Hematopoietic multipotent progenitor cell treated with erythropoietin and hydrocortisone succinate and interleukin-3 and kit ligand, for 15 days (in vitro differentiated cells): ENCODE results near the gene KNOP1.
"Not testable (repeated sequence)": the region's sequence is repeated elsewhere in the genome, so short reads cannot be mapped to it uniquely, and the experiment has no call there.

Experiments used
- DNase-seq: peaks from one replicate; pipeline ENCODE4 v3.0.0-alpha.2; 2015; ENCODE audit warnings: low spot score

Gene KNOP1

GRCh38 chr16:19683453-19684236, 34.4 kb downstream of the KNOP1 start:
- no peak for DNase-seq

DNA sequence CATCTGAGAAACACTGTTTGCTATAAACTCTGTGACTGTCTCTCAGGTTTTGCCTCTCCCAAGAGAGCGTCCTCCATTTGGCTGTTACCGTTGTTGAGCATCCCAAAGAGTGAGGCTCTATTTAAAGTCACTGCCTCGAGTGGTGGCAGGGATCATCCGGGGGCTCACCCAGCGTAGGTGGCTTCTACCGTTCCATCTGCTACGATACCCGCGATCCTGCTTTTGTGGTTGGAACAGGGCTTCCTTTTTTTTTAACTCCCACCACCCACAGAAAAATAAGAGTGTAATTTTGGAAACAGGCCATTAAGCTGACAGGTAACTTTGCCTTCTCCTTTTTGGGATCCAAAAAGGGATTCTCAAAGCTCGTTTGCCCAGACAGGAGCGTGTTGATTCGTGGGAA, 36.4 kb downstream of the KNOP1 start:
- DNase-seq = no peak

- DNase-seq = no peak
Measured at GRCh38 chr16:19680881-19681340, 37.1 kb downstream of the KNOP1 start.

DNA sequence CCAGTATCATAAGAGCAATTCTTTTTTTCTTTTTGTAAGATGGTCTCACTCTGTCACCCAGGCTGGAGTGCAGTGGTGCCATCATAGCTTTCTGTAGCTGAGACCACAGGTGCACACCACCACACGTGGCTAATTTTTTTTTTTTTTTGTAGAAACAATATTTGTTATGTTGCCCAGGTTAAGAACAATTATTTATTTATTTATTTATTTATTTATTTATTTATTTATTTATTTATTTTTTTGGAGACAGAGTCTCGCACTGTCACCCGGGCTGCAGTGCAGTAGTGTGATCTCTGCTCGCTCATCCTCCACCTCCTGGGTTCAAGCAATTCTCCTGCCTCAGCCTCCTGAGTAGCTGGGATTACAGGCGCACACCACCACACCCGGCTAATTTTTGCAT, 38.7 kb downstream of the KNOP1 start:
- DNase-seq = not testable (repeated sequence)

- no peak for DNase-seq
Measured at GRCh38 chr16:19678804-19679203, 39.2 kb downstream of the KNOP1 start.

DNA sequence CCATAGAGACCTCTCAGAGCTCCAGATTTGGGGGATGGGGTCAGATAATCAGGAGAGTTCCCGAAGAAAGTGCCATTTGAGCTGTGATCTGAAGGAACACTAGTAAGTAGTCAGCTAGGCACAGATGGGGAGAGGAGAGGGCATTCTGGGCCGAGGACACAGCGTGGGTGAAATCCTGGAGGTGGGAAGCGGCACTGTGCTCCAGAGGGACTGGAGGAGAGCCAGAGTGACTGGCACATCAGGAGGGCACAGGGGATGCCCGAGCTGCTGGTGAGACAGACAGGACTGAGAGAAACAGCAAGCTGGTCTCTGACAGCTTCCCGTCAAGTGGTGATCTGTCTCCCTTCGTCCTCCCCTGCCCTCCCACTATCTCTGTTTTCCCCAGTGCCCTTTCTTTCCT, 40.6 kb downstream of the KNOP1 start:
- DNase-seq = no peak

DNA sequence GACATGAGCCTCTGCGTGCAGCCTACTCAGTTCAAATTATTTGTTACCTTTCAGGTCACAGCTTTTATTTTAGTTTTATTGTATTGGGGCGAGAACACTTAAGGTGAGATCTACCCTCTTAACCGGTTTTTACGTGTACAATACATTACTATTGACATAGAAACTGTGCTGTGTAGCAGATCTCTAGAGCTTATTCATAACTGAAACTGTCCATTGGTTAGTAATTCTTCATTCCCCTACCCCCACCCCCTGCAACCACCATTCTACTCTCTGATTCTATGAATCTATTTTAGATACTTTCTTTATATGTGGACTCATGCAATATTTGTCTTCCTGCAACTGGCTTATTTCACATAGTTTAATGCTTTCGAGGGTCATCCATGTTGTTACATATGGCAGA, 43.5 kb downstream of the KNOP1 start:
- DNase-seq = no peak

DNA sequence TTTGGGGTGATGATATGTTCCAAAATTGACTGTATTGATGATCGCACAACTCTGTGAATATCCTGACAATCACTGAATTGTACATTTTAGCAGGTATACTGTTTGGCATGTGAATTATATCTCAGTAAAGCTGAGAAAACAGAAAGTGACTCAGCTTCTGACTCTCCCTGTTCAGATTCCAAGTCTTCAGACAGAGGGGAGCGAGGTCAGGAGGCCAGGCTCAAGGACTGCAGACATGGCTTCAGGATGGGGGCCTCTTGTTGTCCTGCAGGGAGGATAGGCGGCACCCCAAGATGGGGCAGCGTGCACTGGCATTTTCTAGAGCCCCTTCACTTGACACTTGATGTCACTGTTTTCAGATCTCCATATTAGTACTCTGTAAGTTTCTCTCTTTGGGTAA, 45.6 kb downstream of the KNOP1 start:
- DNase-seq = no peak

GRCh38 chr16:19666477-19666876, 51.5 kb downstream of the KNOP1 start:
- DNase-seq = no peak

DNA sequence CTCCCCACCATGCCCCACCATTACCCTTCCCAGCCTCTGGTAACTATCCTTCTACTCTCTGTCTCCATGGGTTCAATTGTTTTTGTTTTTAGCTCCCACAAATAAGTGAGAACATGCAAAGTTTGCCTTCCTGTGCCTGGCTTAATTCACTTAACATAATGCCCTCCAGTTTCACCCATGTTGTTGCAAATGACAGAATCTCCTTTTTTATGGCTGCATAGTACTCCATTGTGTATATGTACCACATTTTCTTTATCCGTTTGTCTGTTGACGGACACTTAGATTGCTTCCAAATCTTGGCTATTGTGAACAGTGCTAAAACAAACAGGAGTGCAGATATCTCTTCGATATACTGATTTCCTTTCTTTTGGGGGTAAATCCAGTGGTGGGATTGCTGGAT, 52.7 kb downstream of the KNOP1 start:
- DNase-seq = not testable (repeated sequence)

GRCh38 chr16:19664166-19664565, 53.9 kb downstream of the KNOP1 start:
- DNase-seq = no peak

GRCh38 chr16:19662351-19662750, 55.7 kb downstream of the KNOP1 start:
- no peak for DNase-seq

GRCh38 chr16:19660432-19660831, 57.6 kb downstream of the KNOP1 start:
- no peak for DNase-seq

DNA sequence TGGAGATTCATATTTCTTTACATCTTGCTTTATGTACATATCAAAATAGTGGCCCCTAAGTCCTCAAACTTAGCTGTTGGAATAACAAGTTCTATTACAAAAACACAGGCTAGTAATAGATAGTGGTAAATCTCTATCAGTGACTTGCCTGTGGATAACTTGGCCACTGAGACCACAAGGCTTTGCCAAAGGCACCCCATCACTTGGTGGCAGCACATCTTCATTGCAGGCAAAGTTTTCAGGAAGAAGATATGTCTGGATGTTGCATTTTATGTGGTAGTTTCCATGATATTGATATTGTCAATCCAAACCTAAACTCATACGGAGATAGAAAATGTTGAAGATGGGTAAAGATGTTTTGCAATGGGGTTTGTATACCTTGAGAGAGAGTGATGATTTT, 58.5 kb downstream of the KNOP1 start:
- no peak for DNase-seq

GRCh38 chr16:19657831-19658230, 60.2 kb downstream of the KNOP1 start:
- no peak for DNase-seq

DNA sequence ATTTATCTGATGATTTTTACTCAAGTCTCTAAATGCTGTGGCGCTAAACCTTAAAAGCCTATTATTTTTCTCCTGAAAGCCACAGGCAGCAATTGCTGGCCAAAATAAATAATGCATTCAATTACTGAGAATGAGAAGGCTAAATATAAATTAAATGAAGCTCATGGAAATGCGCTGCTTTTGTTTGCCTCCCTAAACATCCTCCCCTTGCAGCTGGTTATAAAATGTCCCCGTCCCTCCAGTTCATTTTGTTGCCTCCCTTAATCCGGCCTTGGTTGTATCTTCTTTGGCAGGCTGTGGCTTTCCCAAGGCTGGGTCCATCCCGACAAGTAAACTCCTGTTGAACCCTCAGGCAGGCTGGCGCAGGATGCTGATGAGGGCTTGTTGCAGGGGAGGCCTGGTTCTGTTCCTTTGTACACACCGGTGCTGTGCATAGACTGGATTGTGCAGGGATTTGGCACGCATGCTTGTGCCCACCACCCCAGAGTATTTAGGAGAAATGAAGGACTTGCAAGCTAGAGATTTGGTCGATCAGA, 62.7 kb downstream of the KNOP1 start:
- DNase-seq = no peak

- no peak for DNase-seq
Measured at GRCh38 chr16:19654147-19654546, 63.9 kb downstream of the KNOP1 start.
